B cell (primary cell): ENCODE results near the gene PTGES.

ENCODE experiments used
- CTCF ChIP-seq: fragments of 200-600 bp; IDR thresholded peaks from one replicate; pipeline ENCODE4 v1.8.0; 2022; ENCODE audit warnings: antibody characterized with exemption, mild to moderate bottlenecking
- EZH2 ChIP-seq: IDR thresholded peaks from 2 replicates; pipeline ENCODE4 v1.6.1; 2012; ENCODE audit warnings: borderline replicate concordance, low read depth, mild to moderate bottlenecking, moderate library complexity, low read length; ENCODE audit not compliant: insufficient read depth, poor library complexity, severe bottlenecking

- TF ChIP-seq CTCF = no peak
- no peak for TF ChIP-seq EZH2
These were observed 12.0 kb downstream of the PTGES start for GRCh38 chr9:129740666-129741464.
